Stimulated activated CD4-positive, alpha-beta T cell treated with anti-CD3 and anti-CD28 coated beads, Interleukin-2, amount 100 ng/mL, for 4 hours (primary cell): ENCODE data around the gene ARMH4.

ENCODE experiments used
- DNase-seq: peaks from one replicate; pipeline ENCODE4 v3.0.0-alpha.2; 2020; ENCODE audit warnings: low read depth

Gene ARMH4

GRCh38 chr14:58098507-58098906 lies 53.5 kb downstream of the ARMH4 start:
- no peak for DNase-seq

GRCh38 chr14:58096731-58097130 lies 55.3 kb downstream of the ARMH4 start:
- DNase-seq, result no peak

DNA sequence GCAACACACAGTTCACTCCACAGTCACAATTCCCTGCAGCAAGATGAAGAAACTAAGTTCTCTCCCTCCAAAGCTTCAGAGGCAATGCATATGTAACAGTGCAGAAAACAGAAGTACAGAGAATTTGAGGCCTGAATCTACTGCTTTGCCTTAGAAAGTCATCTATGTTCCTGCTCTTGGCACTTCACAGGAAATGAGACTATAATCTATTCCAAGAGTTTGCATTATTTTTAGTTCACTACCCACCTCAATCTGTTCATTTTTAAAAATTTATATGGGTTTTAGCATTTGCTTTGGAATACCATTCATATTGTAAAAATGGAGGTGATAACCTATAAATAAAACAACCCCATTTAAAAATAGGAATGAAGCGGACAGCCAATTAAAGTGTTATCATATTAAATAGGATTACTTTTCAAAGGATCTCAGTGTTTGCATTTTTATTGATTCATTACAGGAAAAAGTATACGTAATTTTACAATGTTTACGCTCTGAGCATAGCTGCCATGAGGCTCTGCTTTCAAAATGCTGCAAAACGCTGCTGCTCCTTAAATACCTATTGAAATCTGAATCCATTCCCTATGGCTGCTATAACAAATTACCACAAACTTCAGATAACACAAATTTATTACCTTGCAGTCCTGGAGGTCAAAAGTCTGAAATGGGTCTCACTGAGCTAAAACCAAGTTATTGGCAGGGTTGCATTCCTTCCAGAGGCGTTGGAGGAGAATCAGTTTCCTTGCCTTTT lies 60.0 kb downstream of the ARMH4 start:
- DNase-seq, result no peak

GRCh38 chr14:58089612-58090011 lies 62.4 kb downstream of the ARMH4 start:
- DNase-seq, result no peak

DNA sequence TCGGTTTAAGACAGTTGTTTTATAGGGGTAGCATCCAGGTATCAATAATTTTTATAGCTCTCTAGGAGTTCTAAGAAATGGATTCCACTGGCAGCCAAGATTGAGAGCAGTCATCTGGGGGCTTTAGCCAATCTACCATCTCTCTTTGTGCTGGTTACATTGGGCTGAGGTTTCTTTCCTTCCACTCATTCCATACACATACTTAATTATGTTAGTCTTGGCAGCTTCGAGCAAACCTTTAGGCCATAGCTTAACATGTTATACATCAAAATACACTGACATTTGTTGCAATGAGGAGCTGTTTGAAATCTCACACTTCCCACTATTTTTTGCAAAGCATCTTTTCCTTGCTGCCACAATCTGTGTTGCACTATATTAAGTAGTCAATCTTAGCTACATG lies 63.1 kb downstream of the ARMH4 start:
- no peak for DNase-seq

GRCh38 chr14:58085877-58086276 lies 66.1 kb downstream of the ARMH4 start:
- DNase-seq, result no peak

GRCh38 chr14:58082491-58083098 lies 69.4 kb downstream of the ARMH4 start:
- no peak for DNase-seq

GRCh38 chr14:58082011-58082410 lies 70.0 kb downstream of the ARMH4 start:
- DNase-seq, result no peak

GRCh38 chr14:58078471-58078870 lies 73.5 kb downstream of the ARMH4 start:
- no peak for DNase-seq

DNA sequence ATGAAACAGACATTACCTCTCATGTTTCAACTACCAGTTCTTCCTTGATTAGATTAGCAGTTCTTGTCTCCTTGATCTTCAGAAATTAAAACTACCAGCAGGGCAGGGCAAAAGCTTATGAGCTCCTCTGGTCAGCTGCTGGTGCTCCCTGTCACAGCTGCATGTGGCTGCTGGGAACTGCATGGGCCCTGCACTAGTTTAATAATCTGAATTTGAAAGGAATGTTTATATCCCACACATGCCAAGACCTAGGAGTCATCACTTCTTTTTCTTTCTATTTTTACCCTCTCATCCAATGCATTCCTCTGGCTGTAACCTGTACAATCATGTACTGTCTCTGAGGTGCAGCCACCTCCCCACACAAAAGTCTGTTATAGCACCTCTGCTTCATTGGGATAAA lies 73.9 kb downstream of the ARMH4 start:
- DNase-seq, result no peak

GRCh38 chr14:58077621-58078020 lies 74.4 kb downstream of the ARMH4 start:
- DNase-seq, result no peak

GRCh38 chr14:58073516-58073915 lies 78.5 kb downstream of the ARMH4 start:
- no peak for DNase-seq

- peak; percentile 5 for DNase-seq
Measured at GRCh38 chr14:58072288-58073071, 79.5 kb downstream of the ARMH4 start.

GRCh38 chr14:58071341-58071740 lies 80.7 kb downstream of the ARMH4 start:
- DNase-seq, result no peak

- no peak for DNase-seq
Measured at GRCh38 chr14:58068306-58068705, 83.7 kb downstream of the ARMH4 start.

DNA sequence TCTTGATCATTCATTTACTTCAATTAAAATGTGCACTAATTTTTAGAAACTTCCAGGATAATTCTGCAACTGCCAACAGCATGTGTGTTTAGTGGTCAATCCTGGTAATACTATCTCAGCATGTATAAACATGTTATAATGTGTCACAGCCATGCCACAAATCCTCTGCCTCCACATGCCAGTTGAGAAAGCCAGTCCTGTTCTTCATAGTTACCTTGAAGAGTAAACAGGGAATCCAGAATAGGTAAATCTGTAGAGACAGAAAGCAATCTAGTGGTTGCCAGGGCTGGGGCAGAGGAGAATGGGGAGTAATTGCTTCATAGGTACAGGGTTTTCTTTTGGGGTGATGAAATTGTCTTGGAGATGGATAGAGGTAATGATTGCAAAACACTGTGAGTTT lies 85.9 kb downstream of the ARMH4 start:
- DNase-seq, result no peak

- DNase-seq, result no peak
Measured at GRCh38 chr14:58061581-58061980, 90.4 kb downstream of the ARMH4 start.

- DNase-seq, result no peak
Measured at GRCh38 chr14:58060898-58061297, 91.1 kb downstream of the ARMH4 start.

- no peak for DNase-seq
Measured at GRCh38 chr14:58060077-58060476, 91.9 kb downstream of the ARMH4 start.

DNA sequence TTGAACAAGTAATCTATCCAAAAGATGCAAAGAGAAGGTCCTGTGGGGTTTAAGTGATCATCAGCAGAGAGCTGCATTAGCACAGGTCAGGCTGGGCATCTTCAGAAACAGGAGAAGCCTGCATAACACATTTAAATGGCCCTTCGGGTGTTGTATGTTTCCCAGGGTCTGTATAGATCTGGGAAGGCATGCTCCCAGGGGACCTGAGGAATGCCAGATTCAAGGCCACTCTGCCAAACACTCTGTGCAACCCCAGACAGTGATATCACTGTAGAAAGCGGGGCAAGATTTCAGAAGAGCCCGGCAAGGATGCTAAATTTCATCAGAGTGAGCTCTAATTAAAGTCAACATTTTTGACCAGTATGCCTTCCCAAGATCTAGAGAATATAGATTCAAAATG lies 92.9 kb downstream of the ARMH4 start:
- no peak for DNase-seq

DNA sequence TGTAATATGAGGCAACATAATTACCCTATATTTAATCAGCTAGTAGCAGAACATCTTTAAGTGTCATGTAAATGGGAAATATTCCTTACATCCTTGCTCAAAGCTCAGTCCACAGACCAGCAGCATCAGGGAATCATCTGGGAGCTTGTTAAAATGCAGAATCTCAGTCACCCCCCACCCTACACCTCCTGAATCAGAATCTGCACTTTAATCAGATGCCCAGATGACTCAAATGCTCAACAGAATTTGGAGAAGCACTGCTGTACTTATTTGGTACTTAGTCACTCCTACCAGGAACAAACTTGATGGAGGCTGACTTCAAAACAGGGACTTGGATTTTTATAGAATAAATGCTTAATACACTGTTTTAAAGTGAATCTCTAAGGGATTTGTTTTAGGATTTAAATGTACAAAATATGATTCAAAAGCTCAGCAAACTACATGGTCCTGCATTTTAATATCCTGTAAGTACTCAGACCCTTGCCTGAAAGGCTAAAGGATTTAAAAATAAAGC lies 96.5 kb downstream of the ARMH4 start:
- DNase-seq, result no peak

DNA sequence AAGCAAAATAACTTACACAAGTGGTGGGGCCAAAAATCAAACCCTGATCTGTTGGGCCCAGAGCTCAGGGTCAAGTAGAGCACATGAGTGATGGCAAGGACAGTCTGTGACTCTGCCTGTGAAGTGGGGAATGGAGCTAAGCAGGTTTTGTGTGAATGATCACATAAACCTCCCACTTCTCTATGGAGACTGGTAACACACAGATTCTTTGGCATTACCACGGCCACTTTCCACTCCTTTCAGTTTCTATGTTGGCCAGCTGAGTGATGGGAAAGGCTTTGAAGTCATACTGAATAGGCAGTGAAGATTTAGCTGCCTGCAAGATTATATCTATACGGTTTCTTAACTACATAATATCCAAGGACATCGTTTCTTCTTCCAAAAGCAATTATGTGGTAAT lies 97.9 kb downstream of the ARMH4 start:
- DNase-seq, result no peak

- DNase-seq, result no peak
Measured at GRCh38 chr14:58048219-58048618, 103.8 kb downstream of the ARMH4 start.
